GM21447 (cell line): ENCODE measurements around the gene RAI2.
"Not testable (repeated sequence)": the region's sequence is repeated elsewhere in the genome, so short reads cannot be mapped to it uniquely, and the experiment has no call there.

ENCODE experiments used
- ATAC-seq: cut with Tn5 transposase; IDR thresholded peaks from one replicate; pipeline ENCODE4 v1.9.1; 2021; ENCODE audit not compliant: unreplicated experiment

The RAI2 gene

DNA sequence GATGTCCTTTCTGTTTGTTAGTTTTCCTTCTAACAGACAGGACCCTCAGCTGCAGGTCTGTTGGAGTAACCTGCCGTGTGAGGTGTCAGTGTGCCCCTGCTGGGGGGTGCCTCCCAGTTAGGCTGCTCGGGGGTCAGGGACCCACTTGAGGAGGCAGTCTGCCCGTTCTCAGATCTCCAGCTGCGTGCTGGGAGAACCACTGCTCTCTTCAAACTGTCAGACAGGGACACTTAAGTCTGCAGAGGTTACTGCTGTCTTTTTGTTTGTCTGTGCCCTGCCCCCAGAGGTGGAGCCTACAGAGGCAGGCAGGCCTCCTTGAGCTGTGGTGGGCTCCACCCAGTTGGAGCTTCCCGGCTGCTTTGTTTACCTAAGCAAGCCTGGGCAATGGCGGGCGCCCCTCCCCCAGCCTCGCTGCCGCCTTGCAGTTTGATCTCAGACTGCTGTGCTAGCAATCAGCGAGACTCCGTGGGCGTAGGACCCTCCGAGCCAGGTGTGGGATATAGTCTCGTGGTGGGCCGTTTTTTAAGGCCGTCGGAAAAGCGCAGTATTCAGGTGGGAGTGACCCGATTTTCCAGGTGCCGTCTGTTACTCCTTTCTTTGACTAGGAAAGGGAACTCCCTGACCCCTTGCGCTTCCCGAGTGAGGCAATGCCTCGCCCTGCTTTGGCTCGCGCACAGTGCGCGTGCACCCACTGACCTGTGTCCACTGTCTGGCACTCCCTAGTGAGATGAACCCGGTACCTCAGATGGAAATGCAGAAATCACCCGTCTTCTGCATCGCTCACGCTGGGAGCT is 74.3 kb downstream of the RAI2 start:
- ATAC-seq, result not testable (repeated sequence)

DNA sequence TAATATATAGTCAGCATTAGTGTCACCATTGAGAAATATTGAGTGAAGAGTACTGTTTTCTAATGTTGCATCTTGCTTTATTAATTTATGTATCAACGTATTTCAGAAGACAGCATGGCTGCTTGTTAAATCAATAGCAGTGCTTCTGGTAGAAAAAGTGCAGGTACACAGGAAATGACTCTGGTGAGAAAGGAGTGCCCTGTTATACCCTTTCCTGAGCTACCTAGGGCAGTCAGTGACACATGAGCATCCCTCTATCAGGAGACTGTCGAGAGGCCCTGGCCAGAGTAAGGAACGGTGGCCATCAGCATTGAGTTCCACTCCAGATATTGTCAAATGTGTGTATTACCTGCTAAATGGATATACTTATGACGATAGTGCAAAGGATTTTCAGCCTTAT is 81.7 kb downstream of the RAI2 start:
- no peak for ATAC-seq

DNA sequence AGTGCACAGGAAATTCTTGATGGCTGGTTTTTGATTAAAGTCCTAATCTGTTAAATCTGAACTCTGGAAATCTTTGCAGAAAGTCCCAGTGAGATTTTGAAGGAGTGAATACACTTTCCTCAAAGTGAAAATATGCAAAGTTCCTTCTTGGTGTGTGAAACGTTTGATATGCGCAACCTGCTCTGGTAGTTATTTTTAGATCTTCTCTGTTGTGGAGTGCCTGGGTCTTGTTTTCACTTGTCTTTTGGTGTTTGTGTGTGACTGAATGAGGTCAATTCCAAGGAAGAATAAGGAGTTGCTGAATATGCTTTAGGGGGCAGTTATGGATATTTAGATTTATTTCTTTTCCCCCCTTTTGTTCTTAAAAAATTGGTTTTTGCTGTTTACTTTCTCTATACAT is 82.1 kb downstream of the RAI2 start:
- no peak for ATAC-seq

DNA sequence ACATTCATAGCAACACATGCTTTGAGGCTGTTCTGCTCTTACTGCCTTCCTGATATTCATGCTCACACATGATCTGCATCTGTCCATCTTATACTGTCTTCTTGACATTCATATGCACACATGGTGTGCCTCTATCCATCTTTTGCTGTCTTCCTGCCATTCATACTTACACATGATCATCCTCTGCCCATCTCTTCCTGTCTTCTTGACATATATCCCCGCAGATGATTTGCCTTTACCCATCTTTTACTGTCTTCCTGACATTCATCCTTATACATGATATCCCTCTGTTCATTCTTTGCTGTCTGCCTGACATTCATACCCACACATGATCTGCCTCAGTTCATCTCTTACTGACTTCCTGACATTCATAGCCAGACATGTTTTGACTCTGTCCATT is 87.0 kb downstream of the RAI2 start:
- no peak for ATAC-seq

- no peak for ATAC-seq
These were observed 87.7 kb downstream of the RAI2 start for GRCh38 chrX:17773221-17773876.

GRCh38 chrX:17769701-17770269 is 91.3 kb downstream of the RAI2 start:
- no peak for ATAC-seq

DNA sequence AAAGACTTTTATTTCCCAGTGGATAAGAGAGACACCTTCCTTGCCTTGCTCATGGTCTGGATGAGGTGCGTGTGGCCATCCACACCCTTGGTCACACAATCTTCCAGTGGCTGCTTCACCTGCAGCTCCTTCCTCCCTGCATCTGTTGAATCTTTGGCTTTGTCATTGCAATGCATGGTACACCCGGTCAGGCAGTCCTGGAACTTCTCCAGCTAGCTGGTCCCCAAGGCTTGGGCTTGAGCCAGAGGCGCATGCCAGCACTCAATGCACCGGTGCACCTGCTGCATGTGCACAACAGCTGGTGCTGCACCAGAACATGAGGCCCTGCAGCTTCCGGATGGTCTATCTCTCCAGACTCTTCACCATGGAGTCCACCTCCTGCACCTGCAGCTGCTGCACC is 92.1 kb downstream of the RAI2 start:
- ATAC-seq, result no peak

GRCh38 chrX:17767734-17768133 is 93.4 kb downstream of the RAI2 start:
- no peak for ATAC-seq

DNA sequence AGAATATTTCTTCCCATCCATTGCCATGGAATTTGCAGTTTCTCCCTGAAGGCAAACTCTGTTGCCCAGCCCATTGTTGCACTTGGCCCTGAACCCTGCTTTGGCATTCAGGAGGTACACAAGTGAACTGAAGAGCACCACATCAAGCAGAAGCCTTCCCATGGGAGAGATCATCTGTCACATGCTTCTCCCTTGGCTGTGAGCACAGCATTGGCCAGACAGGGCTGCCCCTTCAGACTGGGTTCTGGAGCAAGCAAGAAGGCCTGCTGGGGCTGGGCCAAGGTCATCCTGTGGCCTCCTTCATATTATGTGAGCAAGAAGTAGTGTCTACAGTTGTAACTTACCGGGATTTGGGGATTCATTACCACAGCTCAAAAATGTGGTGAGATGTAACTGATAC is 101.1 kb downstream of the RAI2 start:
- ATAC-seq, result no peak

GRCh38 chrX:17758382-17758781 is 102.7 kb downstream of the RAI2 start:
- ATAC-seq, result peak; percentile 94

GRCh38 chrX:17750436-17750835 is 110.7 kb downstream of the RAI2 start:
- ATAC-seq, result no peak
